Parathyroid adenoma (tissue), 2 donors: ENCODE results near the gene PHYHD1.

Source experiments
- H2AFZ ChIP-seq: fragments of 300-600 bp; sonication (generic); one replicate; pipeline ENCODE4 v1.7.0; 2017; ENCODE audit warnings: antibody characterized with exemption, mild to moderate bottlenecking
- H3K27ac ChIP-seq: fragments of 300-600 bp; sonication (generic); one replicate; pipeline ENCODE4 v1.7.0; 2017
- H3K27me3 ChIP-seq: fragments of 300-600 bp; sonication (generic); one replicate; pipeline ENCODE4 v1.7.0; 2017; ENCODE audit warnings: low read length; ENCODE audit not compliant: control insufficient read depth, insufficient read depth
- H3K36me3 ChIP-seq: fragments of 300-600 bp; sonication (generic); one replicate; pipeline ENCODE4 v1.7.0; 2017; ENCODE audit warnings: low read length; ENCODE audit not compliant: control insufficient read depth, insufficient read depth
- H3K4me1 ChIP-seq: fragments of 300-600 bp; sonication (generic); one replicate; pipeline ENCODE4 v1.7.0; 2017; ENCODE audit warnings: control low read depth
- H3K4me2 ChIP-seq: fragments of 300-600 bp; sonication (generic); one replicate; pipeline ENCODE4 v1.7.0; 2017; ENCODE audit warnings: low read length
- H3K4me3 ChIP-seq: fragments of 300-600 bp; sonication (generic); one replicate; pipeline ENCODE4 v1.7.0; 2017; ENCODE audit warnings: low read depth, low read length
- H3K79me2 ChIP-seq: fragments of 300-600 bp; sonication (generic); one replicate; pipeline ENCODE4 v1.7.0; 2017; ENCODE audit warnings: control low read depth
- H3K9ac ChIP-seq: fragments of 300-600 bp; sonication (generic); one replicate; pipeline ENCODE4 v1.7.0; 2017; ENCODE audit warnings: mild to moderate bottlenecking
- H3K9me3 ChIP-seq: fragments of 300-600 bp; sonication (generic); one replicate; pipeline ENCODE4 v1.7.0; 2017; ENCODE audit warnings: low read length; ENCODE audit not compliant: control insufficient read depth
- TF ChIP-seq, protein P1 (sequence below): fragments of 300-600 bp; sonication (generic); IDR thresholded peaks from one replicate; pipeline ENCODE4 v1.7.0; 2017; ENCODE audit warnings: antibody characterized with exemption, mild to moderate bottlenecking
- donor health status: primary hyperparathyroidism.

PHYHD1 gene

GRCh38 chr9:128909859-128910258 is 10.9 kb upstream of the PHYHD1 start:
- TF ChIP-seq, protein P1, sequence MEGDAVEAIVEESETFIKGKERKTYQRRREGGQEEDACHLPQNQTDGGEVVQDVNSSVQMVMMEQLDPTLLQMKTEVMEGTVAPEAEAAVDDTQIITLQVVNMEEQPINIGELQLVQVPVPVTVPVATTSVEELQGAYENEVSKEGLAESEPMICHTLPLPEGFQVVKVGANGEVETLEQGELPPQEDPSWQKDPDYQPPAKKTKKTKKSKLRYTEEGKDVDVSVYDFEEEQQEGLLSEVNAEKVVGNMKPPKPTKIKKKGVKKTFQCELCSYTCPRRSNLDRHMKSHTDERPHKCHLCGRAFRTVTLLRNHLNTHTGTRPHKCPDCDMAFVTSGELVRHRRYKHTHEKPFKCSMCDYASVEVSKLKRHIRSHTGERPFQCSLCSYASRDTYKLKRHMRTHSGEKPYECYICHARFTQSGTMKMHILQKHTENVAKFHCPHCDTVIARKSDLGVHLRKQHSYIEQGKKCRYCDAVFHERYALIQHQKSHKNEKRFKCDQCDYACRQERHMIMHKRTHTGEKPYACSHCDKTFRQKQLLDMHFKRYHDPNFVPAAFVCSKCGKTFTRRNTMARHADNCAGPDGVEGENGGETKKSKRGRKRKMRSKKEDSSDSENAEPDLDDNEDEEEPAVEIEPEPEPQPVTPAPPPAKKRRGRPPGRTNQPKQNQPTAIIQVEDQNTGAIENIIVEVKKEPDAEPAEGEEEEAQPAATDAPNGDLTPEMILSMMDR: no peak
- Histone ChIP-seq H3K4me3 (no peak overlapping the region), H3K4me1 (no peaks in the 10 kb centered on the region), H3K27ac (no peak overlapping the region), H2AFZ (no peak overlapping the region), H3K9ac (no peak overlapping the region), H3K79me2 (peaks cover 16% of the 10 kb centered on the region), H3K36me3 (no peaks in the 10 kb centered on the region), H3K27me3 (no peaks in the 10 kb centered on the region), H3K9me3 (no peaks in the 10 kb centered on the region), H3K4me2 (no peak overlapping the region)

DNA sequence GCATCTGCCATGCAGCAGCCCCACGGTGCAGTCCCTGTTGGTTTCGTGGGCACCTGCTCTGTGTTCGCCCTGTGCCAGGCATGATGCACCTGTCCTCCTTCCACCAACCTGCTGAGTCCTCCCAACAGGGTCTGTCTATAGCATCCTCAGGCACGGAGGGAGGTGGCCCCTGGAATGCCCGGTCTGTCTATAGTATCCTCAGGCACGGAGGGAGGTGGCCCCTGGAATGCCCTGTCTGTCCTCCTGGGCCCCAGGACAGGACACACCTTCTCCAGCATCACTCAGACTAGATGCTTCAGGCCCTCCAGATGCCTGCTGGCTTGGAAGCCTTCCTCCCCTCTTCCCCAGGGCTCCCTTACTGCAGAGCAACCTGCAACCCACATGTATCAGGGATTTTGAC is 9.9 kb upstream of the PHYHD1 start:
- no peaks in the 10 kb centered on the region for H3K9me3 ChIP-seq
- no peaks in the 10 kb centered on the region for H3K4me1 ChIP-seq
- peaks cover 16% of the 10 kb centered on the region for H3K79me2 ChIP-seq
- H3K9ac ChIP-seq: no peak overlapping the region
- TF ChIP-seq, protein P1: no peak
- no peaks in the 10 kb centered on the region for H3K36me3 ChIP-seq
- no peak overlapping the region for H3K4me3 ChIP-seq
- no peaks in the 10 kb centered on the region for H3K27me3 ChIP-seq
- no peak overlapping the region for H3K4me2 ChIP-seq
- no peak overlapping the region for H2AFZ ChIP-seq
- H3K27ac ChIP-seq: peak overlapping the region; percentile 15

DNA sequence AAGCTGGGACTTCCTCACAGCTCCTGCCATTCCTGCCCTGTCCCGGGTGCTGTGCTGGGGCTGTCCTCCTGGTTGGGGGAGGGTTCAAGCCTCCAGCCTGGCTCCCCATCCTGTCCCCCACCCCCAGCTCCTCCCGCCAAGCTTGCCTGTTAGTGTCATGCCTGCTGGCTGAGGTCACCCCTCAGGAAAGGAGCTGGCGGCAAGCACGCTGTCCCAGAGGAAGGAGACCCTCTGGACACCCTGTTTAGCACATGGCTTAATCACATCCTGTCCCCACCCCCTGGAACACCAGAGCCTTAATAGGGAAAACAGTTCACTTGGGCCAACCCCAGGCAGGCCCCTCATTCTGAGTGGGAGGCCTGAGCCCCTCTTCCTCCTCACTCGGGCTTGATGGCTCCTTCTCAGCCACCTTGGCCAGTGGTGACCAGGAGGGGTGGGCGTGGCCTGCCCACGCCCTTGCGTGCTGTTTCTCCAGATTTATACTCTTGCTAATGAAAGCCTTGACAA is 9.2 kb upstream of the PHYHD1 start:
- Histone ChIP-seq H3K36me3 (no peaks in the 10 kb centered on the region), H3K4me2 (no peak overlapping the region), H3K9ac (no peak overlapping the region), H3K4me1 (no peaks in the 10 kb centered on the region), H2AFZ (no peak overlapping the region), H3K9me3 (no peaks in the 10 kb centered on the region), H3K79me2 (peaks cover 16% of the 10 kb centered on the region), H3K27ac (peak overlapping the region; percentile 15), H3K4me3 (no peak overlapping the region), H3K27me3 (no peaks in the 10 kb centered on the region)
- TF ChIP-seq, protein P1: no peak

GRCh38 chr9:128912270-128912853 is 8.4 kb upstream of the PHYHD1 start:
- H3K36me3 ChIP-seq: no peaks in the 10 kb centered on the region
- no peak overlapping the region for H3K9ac ChIP-seq
- no peaks in the 10 kb centered on the region for H3K4me1 ChIP-seq

More at GRCh38 chr9:128912270-128912853, 8.4 kb upstream of the PHYHD1 start:
- TF ChIP-seq, protein P1: no peak
- no peak overlapping the region for H3K4me3 ChIP-seq
- peak overlapping the region; percentile 36 for H3K27ac ChIP-seq
- H3K4me2 ChIP-seq: no peak overlapping the region
- no peaks in the 10 kb centered on the region for H3K27me3 ChIP-seq
- no peaks in the 10 kb centered on the region for H3K9me3 ChIP-seq
- peaks cover 16% of the 10 kb centered on the region for H3K79me2 ChIP-seq
- H2AFZ ChIP-seq: no peak overlapping the region
